Omental fat pad (tissue), 4 donors: ENCODE measurements around the gene KMT2C. TPM values are rescaled to one million over a fixed set of nuclear protein-coding genes. Genes with fewer than 3 reads are reported as not detected.

Experiments
- ATAC-seq: fragments of 150-250 bp; one replicate; pipeline ENCODE4 v1.9.1; 2016; ENCODE audit warnings: mild to moderate bottlenecking, moderate library complexity; ENCODE audit not compliant: low FRiP score
- DNase-seq: peaks from one replicate; pipeline ENCODE4 v3.0.0-alpha.2; 2019; ENCODE audit warnings: low spot score
- CTCF ChIP-seq, 3 donors: fragments of 450-650 bp; IDR thresholded peaks; one replicate each; pipeline ENCODE4 v1.5.1; 2016 to 2017; ENCODE audit warnings: antibody characterized with exemption in 3 of 3, mild to moderate bottlenecking in 3 of 3, moderate library complexity in 2 of 3
- small RNA-seq: library from RNA; depleted of rRNA; stranded (forward); fragments of <200 nt; gene quantifications from one replicate; pipeline ENCODE3, GENCODE V24; 2016
- total RNA-seq, 4 donors: library from RNA; depleted of rRNA; stranded (reverse); fragments of >200 nt; gene quantifications; one replicate each; pipeline ENCODE4 v1.1.0, GENCODE V29; 2016

Gene KMT2C
- total RNA-seq, 4 donors from 2014 or later, result 52.5 to 84.3 (median 59.2) TPM

GRCh38 chr7:152095771-152096170 lies 340.0 kb downstream of the KMT2C start:
- ATAC-seq (no peak), DNase-seq (no peak)
- TF ChIP-seq CTCF (IDR thresholded peaks at IDR 0.05), result no peak

- no peak for DNase-seq
- no peak for TF ChIP-seq CTCF (IDR thresholded peaks at IDR 0.05)
- ATAC-seq, result no peak
Observed at GRCh38 chr7:152093717-152094116, 342.1 kb downstream of the KMT2C start.

- ATAC-seq, result no peak
- no peak for DNase-seq
- TF ChIP-seq CTCF (IDR thresholded peaks at IDR 0.05), result no peak
Observed at GRCh38 chr7:152090747-152091146, 345.1 kb downstream of the KMT2C start.

GRCh38 chr7:152089183-152089582 lies 346.6 kb downstream of the KMT2C start:
- DNase-seq, result no peak
- no peak for ATAC-seq
- TF ChIP-seq CTCF (IDR thresholded peaks at IDR 0.05), result no peak

GRCh38 chr7:152086513-152086912 lies 349.3 kb downstream of the KMT2C start:
- DNase-seq, result no peak
- ATAC-seq, result no peak
- TF ChIP-seq CTCF (IDR thresholded peaks at IDR 0.05), result no peak

- no peak for TF ChIP-seq CTCF (IDR thresholded peaks at IDR 0.05)
- DNase-seq, result no peak
- ATAC-seq, result no peak
Observed at GRCh38 chr7:152085131-152085530, 350.7 kb downstream of the KMT2C start.

Small RNA genes lying within 50 kb of the gene (small RNA-seq; reads per million reads assigned to genes)
- gene AC104692.1 (not detected), gene AC104692.2 (not detected), gene RF00019 (not detected)

Other genes starting within 250 kb of the KMT2C start
- under 1 TPM; 0.32 to 0.72 (median 0.37) TPM for gene XRCC2, start 240.1 kb upstream of the KMT2C start, total RNA-seq